Cerebellar cortex (tissue), 1 donor: ENCODE results near the gene HOXB8.

Experiments used
- DNase-seq: peaks from one replicate; pipeline ENCODE4 v3.0.0-alpha.2; 2015; ENCODE audit warnings: low spot score

Gene HOXB8

DNA sequence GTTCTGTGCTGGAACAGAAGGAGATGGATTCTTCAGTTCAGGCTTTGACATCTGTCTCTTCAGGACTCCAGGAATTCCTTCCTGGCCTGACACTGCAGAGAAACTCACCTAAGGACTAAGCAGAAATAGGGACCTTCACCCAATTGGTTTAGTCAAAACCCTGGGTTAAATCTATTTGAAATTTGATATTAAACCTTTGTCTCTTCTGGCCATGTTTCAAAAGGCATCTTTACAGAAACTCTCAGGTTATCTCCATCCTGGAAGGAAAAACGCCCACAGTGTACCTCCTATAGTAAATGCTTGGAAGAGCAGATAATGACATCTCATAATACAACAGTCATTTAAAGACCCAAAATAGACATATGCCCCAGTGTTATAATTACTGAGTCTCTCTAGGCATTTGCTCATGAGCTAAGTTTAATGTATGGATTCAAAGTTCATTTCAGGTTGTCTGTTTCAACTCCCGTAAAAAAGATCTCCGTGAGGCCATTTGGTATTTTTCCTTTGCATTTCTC, 31.3 kb downstream of the HOXB8 start:
- no peak for DNase-seq

DNA sequence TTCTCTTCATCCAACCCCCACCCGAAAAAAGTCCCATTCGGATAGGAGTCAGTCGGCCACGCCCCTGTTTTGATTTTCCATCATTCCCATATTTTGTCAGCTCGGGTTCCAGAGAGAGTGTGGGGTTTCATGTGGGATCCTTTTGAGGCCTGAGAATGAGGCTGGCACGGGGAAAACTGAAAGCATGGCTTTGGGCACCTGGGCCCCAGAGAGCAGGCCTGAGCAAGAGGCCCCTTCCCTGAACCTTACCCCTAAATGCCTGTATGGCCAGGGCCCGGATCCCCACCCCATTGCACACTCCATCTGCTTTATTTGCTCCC, 32.4 kb downstream of the HOXB8 start:
- DNase-seq, result no peak

DNA sequence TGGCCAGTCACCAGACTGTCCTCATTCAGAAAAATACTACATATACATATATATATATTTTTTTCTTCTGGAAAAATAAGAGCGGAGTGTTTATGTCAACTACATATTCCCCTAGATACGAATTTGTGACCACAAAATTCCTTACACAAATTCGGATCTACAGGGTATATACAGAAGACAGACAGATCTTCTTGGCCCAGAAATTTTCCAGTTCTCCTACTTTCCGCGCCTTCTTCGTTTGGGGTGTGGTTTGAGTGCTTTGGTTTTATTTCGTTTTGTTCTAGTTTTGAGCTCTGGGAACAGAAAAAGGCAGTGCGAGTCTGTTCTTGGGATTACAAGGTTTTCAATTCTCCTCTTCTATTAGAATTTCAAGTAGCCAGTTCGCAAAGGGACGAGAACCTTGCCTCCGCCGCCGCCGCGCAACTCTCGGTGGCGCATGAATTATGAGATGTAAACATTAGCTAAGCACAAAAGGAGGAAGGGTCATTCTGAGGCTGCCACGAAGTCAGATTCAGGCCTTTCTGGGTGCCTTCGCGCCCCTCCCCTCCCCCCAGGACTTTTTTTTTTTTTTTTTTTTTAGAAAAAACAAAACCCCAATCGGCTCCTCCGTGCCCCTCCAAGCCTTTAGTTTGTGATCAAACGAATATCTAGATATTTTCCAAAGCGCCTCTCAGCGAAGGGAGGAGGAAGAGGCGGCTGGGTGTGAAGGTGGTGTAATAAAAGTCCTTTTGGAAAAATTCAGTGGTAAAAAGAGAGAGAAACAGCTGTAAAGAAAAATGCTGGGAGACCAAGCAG, 35.1 kb downstream of the HOXB8 start:
- no peak for DNase-seq

DNA sequence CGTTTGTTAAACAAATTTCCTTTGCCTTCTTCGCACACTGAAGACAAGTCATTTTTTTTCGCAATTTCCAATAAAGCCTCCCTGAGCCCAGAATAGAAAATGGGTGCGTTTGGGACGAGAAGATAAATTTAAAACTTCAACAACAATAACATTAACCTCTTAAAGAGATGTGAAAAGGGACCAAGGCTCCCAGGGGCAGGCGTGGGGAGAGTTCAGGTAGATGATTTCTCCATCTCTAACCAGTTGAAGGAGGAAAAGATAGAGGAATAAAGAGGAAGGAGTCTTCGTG, 35.7 kb downstream of the HOXB8 start:
- no peak for DNase-seq

DNA sequence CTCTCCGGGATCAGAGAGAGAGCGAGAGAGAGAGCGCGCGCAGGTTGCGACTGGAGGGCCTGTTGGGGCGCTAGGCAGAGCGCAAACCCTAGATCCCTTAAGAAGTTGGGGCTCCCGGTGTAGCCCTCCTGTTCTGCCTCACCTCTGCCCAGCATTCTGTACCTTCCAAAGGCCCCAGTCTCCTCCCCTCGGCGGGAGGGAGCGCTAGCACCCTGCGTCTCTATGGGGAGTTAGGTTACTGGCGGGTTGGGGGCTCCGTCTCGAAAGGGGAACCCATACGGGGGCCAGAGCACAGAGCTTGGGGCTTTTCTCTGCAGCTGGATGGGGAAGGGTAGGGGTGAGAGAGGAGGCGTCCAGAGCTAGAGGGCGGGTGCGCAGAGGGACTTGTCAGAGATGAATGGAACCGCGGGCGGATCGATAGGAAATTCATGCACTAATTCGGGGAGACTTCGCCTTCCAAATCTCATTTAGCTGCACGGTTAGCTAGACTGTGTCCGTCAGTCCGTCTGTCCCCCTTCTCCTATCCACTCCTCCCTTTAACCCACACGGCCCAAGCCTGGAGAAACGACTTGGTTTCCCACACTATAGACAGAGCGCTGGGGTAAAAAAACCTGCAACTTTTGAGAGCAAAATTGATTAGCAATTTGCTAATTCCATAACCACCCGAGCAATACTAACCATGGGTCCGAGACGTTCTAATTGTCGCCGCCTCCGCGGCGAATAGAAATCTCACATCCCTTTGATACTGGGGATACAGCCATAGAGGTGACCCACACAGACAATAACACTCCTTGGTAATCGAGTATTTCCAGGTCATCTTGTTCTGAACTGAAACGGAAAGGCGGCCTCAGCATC, 36.2 kb downstream of the HOXB8 start:
- no peak for DNase-seq

DNA sequence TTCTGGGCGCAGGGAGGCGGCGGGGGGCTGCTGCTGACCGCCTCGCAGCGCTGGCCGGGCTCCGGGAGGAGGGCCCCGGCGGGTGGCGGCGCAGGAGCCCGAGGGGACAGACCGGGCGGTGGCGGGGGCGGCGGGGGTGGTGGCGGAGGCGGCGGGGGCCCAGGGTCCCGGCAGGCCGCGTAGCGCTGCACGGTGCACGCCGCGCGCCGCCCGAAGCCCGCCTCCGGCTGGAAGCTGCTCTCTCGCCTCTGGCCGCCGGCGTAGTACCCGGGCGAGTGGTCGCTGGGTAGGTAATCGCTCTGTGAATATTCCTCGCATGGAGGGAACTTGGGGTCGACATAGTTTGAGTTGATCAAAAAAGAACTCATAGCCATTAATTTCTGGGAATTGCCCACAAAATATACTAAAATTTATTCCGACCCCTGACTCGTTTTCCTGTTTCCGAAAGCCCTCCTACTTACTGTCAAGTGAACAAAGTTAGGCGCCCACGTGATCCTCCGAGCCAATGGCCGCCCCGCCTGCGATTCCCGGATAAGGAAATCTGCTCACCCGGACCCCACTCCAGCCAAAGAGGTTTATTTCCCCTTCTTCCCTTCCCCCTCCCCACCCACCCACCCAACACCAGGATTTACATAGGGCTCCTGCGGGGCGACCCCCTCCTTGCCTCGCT, 37.0 kb downstream of the HOXB8 start, which contains the start of gene HOXB4:
TSS of gene HOXB4 (minus strand) at position 405 of the 670 bp plus-strand sequence. CDS start at position 374, 31 bp downstream.
- no peak for DNase-seq

DNA sequence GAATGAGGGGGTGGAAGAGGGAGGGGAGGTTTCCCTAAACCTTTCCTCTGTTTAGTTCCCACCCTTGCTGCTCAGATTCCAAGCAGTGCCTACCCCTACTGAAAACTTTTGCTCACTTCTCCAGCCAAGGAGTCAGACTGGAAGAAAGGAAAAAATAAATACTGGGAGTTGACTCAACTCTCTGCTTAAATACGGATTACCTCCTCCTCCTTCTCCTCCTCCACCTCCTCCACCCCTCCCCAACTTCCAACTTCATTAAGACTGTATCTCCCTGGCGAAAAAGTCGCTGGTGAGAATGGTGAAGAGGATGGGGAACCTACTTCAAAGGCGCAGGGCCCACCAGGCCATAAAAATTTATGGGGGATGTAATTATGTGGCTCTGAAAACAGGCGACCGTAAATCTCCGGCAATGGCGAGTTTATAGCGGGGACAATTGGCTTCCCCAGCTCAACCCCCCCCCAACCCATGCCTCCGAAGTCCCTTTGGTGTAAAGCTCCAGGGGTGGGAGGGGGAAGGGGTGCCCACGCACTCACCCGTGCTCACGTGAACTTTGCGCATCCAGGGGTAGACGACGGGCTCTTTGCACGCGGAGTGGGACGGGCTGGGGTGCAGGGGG, 37.7 kb downstream of the HOXB8 start:
- no peak for DNase-seq

DNA sequence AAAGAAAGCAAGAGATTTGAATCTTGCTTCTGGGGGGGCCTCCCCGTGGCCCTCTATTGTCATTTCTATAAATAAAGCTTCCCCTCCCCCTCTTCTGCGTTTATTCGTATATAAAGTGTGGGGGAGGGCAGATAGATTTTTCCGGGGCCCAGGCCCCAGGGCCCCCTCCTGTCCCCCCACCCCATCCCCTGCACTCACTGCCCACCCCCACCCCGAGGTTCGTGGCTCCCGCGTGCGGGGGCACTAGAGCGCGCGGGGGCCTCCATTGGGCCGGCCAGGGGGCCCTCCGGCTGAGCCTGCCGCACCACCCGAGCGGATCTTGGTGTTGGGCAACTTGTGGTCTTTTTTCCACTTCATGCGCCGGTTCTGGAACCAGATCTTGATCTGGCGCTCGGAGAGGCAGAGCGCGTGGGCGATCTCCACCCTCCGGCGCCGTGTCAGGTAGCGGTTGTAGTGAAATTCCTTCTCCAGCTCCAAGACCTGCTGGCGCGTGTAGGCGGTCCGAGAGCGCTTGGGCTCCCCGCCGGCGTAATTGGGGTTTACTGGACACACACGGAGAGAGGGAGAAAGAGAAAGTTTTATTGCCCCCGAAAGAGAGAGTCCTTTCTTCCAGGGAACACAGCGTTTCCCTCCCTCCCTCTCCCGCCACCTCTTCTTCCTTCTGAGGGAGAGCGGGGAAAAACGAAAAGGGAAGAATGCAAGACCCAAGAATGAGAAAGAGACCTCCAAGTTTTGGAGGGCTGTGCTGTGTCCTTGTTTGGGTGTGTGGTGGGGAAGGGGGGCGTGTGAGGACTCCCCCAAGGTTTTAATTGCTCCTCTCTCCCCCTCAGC, 38.4 kb downstream of the HOXB8 start:
- DNase-seq, result no peak

DNA sequence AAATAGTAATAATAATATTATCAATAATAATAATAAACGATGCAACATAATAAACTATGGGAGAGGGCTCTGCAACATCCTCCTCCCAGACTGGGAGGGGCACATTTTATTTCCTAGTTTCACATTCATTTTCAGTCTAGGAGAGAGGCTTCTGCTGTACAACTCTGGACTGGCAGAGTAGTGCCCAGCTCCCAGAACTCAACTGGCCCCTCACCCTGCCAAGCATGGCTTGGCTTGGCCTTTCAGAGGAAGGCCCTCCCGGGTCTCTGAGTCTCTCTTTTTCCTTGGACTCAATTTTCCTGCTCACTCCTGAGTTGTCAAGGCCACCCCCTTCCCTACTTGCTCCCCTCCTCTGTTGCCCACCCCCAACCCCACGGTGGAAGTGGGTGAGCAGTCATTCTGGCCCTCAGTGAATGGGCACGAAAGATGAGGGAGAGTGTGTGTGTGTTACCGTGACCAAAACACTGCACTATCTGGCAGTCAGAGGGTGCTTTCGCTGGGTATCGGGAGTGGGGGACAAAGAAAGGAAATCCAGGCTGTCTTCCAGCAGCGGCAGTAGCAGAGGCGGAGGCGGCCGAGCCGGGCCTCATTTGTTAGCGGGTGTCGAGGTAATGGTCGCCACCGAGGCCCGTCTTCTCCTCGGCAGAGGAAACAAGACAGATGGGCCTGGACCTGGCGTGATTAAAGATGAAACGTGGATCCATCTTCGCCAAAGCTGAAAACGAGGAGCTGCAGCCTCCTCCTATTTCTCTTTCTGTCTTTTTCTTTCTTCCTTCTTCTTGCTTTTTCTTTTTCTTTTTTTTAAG, 39.2 kb downstream of the HOXB8 start:
- no peak for DNase-seq

DNA sequence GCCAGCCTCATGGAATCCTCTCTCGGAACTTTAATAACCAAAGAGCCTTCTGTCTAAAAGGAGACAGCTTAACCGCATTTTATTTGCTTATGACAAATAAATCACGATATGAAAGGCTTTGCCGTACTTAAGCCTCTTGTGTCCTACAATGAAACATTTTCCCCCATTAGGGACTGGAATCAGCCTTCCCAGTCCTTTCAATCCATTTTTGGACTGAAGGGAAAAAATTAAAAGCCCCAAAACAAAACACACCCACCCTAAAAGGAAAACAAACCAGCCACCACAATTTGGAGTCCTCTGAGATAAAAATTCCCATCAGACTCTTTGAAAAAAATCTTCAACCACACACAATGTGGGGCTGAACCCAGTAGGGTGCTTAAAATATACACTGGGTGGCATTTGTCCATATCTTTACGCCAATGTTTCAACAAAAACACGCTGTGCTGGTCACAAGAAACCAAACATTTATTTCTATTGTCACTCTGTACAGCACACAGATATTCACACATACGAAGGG, 40.0 kb downstream of the HOXB8 start:
- DNase-seq, result no peak

DNA sequence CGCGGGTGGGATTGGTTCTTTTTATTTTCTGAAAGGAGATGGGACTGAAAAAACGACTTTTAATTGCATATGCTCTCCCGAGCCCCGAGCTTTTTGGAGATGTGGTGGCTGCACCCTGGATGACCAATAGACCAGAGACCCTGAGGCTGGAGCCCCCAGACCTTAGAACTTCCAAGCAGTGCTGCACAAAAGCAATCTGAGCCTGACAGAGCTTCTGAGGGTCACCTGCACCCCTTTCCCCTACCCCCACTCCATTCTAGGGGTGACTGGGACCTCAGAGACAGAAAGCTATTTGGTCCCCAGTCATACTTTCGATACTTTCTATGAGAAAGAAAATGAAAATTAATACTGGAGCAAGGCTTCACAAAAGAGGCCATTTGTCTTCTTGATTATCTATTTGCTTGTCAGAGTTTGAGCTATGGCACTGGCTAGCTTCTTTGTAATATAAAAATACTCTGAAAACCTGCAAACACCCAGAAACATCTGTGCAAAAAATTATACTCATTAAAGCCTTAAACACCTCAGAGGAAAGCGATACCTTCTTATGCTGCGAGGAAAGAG, 40.5 kb downstream of the HOXB8 start:
- no peak for DNase-seq

DNA sequence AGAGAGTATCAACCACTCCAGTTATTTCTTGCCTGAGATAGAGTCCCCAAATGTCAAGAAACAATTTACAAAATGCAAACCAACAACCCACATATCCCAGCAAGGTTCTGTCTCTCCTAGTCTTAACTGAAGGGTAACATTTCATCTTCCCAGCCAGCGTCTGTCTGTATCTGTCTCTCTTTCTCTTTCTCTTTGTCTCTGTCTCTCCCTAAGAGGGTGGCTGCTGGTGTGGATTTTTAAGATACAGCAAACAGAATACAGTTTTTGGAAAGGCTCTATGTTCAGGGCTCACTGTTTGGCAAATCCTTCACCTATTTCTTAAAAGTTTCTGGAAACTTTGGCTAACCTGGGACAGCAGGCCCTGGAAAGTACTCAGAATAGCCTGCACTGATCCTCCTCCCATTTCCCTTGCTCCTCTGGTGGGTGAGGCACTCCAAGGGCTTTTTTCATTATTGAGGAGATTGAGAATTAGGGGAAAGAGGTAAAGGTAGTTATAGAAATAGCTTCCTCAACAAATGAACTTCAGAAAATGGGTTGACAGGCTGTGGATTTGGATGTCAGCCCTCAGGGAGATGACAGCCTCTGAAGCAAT, 43.2 kb downstream of the HOXB8 start:
- DNase-seq, result no peak

DNA sequence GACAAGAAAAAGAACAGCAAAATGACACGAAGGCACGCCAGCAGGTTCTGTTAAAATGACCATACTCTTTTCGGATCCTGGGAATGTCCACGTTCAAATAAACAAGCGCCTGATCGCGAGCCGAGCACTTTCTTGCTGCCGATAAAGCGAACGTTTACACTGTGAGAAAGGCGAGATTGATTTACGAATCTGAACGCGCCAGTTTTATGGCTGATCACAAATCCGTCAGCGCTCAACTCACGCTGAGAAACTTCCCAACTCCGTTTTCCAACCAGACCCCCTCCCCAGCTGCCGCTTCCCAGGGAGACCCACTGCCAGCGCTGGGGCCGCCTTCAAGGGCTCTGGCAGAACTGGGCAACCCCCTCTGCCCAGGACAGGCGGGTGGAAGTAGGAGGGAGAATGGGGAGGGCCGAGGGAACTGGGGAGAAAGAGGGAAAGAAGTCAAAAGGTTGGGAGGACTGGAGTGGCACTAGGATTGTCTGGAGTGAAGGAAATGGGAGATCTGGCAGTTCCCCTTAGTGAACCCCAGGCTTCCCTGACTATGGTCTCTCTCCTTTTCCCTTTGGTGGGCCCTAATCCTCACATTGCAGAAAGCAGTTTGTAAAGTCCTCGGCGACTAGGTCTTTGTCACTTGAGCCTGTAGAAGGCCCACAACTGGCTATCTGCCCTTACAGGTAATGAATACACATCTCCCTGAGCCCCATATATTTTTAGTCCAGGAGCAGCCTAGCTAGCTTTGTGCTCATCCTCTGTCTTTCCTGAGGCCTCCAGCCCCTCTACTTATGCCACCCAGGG, 43.9 kb downstream of the HOXB8 start:
- no peak for DNase-seq

DNA sequence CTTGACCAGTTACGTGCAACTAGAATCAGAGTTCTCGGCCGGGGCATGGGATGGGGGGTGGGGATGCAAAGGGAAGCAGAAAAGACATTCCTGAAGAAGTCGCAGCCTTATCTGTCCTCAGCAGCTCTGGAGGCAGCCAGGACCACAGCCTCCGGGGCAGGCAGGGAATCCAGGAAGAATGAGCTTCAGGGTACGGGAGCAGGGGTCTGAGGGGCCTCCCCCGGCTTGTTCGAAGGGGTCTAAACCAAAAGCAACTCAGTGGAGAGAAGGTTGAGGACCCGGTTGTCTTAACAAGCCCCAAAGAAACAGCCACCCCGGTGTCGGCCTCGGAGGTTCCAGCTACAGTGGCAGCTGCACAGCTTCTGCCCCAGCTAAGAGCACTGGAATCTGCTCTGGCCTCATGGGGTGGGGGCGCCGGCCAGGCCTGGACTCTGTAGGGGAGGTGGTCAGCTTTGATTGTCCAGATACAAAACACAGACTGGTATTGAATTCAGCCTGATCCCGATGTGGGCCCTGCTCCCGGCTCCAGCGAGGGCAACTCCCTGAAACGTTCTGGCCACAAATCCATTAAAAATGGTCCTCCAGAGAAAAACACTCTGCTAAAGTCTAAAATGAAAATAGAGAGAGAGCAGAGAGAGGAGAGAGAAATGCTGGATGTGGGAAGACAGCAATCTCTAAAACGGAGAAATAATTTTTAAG, 44.6 kb downstream of the HOXB8 start:
- DNase-seq, result no peak

DNA sequence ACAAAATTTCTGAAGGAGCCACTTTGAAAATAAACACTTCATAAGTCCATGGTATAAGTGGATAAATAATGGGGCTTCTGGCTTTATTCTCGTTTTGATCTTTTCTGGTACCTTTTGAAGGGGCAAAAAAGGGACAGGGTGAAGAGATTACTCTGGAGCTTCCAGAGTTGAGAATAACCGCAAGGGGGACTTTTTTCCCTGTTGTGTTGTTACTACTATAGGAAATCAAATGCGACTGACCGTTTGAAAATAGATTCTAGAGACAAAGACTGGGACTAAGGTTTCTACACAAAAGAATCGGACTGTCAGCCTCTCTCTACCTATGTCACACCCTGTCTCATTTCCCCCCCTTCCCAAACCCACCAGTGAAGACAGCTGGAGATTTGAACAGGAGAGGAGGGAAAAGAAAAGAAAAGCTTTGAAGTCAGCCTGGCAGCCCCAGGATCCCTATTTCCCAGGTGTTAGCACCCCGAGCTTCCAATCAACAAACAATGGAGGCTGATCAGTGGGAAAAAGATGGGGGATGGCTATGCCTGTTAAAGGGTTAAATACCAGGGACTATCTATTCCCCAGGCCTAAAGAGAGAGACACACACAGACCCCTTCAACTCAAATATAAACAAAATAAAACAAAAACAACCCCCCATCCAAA, 45.3 kb downstream of the HOXB8 start:
- no peak for DNase-seq

DNA sequence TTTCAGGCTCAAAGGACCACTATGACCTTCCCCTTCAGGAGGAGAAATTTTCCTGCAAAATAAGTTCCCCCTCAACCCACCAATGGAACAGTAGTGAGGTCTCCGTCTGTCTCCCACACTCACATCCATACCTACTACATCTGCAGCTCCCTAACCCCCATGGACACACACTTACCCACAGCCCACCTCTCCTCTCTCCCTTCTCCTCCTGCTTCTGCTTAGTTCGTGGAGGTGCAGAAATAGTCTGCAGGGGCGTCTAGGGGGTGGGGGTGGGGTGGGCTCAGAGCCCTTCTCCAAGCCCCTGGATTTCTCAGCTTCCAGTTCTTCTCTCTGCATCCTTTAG, 45.9 kb downstream of the HOXB8 start:
- DNase-seq, result no peak

DNA sequence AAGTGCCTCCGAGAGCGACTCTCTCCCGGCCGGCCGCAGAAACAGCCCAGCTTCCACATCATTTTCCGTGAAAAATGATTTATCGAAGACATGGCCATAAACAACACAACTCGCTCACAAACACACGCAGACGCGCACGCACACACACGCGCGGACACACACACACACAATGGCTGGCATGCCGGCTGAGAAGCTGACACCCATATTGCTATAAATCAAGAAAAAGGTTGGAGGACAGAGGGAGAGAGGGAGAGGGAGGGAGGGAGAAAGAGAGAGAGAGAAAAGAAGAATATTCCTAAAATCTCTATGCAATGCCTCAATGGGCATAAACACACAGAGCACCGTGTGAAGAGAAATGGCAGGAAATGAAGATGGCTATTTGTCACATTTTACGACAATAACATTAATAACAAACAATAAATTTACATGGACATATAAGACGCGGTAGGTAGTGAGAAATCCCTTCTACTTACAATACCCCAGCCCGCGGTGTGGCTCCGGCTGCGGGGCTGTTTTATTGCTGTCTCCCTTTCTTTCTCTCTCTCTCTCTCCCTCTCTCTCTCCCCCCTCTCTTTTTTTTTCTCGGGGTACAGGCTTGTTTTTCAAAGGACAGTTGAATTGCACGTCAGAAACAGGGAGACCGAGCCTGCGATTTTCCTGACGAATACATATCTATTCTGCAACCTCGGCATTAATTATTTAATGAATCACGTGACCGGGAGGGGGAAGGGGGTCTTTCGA, 46.4 kb downstream of the HOXB8 start:
- DNase-seq, result no peak
